Neural cell (in vitro differentiated cells): ENCODE results near the gene CCDC61. TPM values are rescaled to one million over a fixed set of nuclear protein-coding genes. Genes with fewer than 3 reads are reported as not detected.

Experiments
- H2AFZ ChIP-seq: fragments of 200-600, 300-800 bp; sonication (generic), shearing (Covaris generic); 2 replicates; pipeline ENCODE4 v1.6.0; 2014; ENCODE audit warnings: low read depth, mild to moderate bottlenecking, antibody characterized with exemption, low read length, moderate library complexity
- H3F3A ChIP-seq: fragments of 200-600 bp; shearing (Covaris generic); 2 replicates; pipeline ENCODE4 v1.6.1; 2016; ENCODE audit warnings: mild to moderate bottlenecking, moderate library complexity, mixed read lengths, antibody characterized with exemption, low read length; ENCODE audit not compliant: insufficient read depth, poor library complexity, severe bottlenecking
- H3K27ac ChIP-seq: fragments of 200-600, 300-800 bp; sonication (generic), shearing (Covaris generic); 2 replicates; pipeline ENCODE4 v1.5.1; 2014; ENCODE audit warnings: mild to moderate bottlenecking, low read length, moderate library complexity
- H3K27me3 ChIP-seq: fragments of 300-800, 200-600 bp; sonication (generic), shearing (Covaris generic); 2 replicates; pipeline ENCODE4 v1.6.0; 2014; ENCODE audit warnings: mild to moderate bottlenecking, low read depth, low read length, moderate library complexity; ENCODE audit not compliant: insufficient read depth
- H3K36me3 ChIP-seq: fragments of 300-800, 200-600 bp; sonication (generic), shearing (Covaris generic); 2 replicates; pipeline ENCODE4 v1.5.1; 2014; ENCODE audit warnings: mild to moderate bottlenecking, antibody characterized with exemption, low read length, moderate library complexity; ENCODE audit not compliant: insufficient read depth
- H3K4me2 ChIP-seq: fragments of 300-800, 200-600 bp; sonication (generic), shearing (Covaris generic); 2 replicates; pipeline ENCODE4 v1.6.0; 2014; ENCODE audit warnings: mild to moderate bottlenecking, low read length
- H3K4me3 ChIP-seq: fragments of 300-800, 200-600 bp; sonication (generic), shearing (Covaris generic); 2 replicates; pipeline ENCODE4 v1.5.1; 2014; ENCODE audit warnings: mild to moderate bottlenecking, low read length, moderate library complexity
- H3K79me2 ChIP-seq: fragments of 200-600 bp; shearing (Covaris generic); replicated peaks from 2 replicates; pipeline ENCODE4 v1.6.0; 2014; ENCODE audit warnings: mild to moderate bottlenecking, low read length, moderate library complexity; ENCODE audit not compliant: insufficient read depth
- H3K9ac ChIP-seq: fragments of 300-800, 200-600 bp; sonication (generic), shearing (Covaris generic); 2 replicates; pipeline ENCODE4 v1.6.1; 2016; ENCODE audit warnings: mild to moderate bottlenecking, low read length, mixed read lengths
- H3K9me2 ChIP-seq: fragments of 200-600 bp; shearing (Covaris generic); 2 replicates; pipeline ENCODE4 v1.6.1; 2016; ENCODE audit warnings: mild to moderate bottlenecking, low read length, mixed read lengths; ENCODE audit not compliant: insufficient read depth
- H3K9me3 ChIP-seq: fragments of 200-600, 300-800 bp; sonication (generic), shearing (Covaris generic); 2 replicates; pipeline ENCODE4 v1.6.1; 2016; ENCODE audit warnings: mild to moderate bottlenecking, mixed run types, low read length, moderate library complexity, mixed read lengths
- H4K20me1 ChIP-seq: fragments of 200-600 bp; shearing (Covaris generic); 2 replicates; pipeline ENCODE4 v1.6.1; 2016; ENCODE audit warnings: mild to moderate bottlenecking, mixed run types; ENCODE audit not compliant: insufficient read depth
- EP300 ChIP-seq: fragments of 450-650 bp; conservative IDR thresholded peaks from 2 replicates; pipeline ENCODE4 v1.6.1; 2014; ENCODE audit warnings: antibody characterized with exemption, mild to moderate bottlenecking, moderate library complexity; ENCODE audit not compliant: poor library complexity, severe bottlenecking
- MXI1 ChIP-seq: fragments of 450-650 bp; conservative IDR thresholded peaks from 2 replicates; pipeline ENCODE4 v1.6.1; 2014; ENCODE audit warnings: antibody characterized with exemption, mild to moderate bottlenecking; ENCODE audit not compliant: poor library complexity, severe bottlenecking
- POLR2AphosphoS5 ChIP-seq: IDR thresholded peaks from 2 replicates; pipeline ENCODE4 v1.6.1; 2012
- RAD21 ChIP-seq: fragments of 450-650 bp; conservative IDR thresholded peaks from 2 replicates; pipeline ENCODE4 v1.6.1; 2014; ENCODE audit warnings: antibody characterized with exemption, mild to moderate bottlenecking, moderate library complexity
- SMC3 ChIP-seq: fragments of 450-650 bp; conservative IDR thresholded peaks from 2 replicates; pipeline ENCODE4 v1.6.1; 2014; ENCODE audit warnings: antibody characterized with exemption, mild to moderate bottlenecking, moderate library complexity; ENCODE audit not compliant: poor library complexity
- TAF1 ChIP-seq: IDR thresholded peaks from 2 replicates; pipeline ENCODE4 v1.6.1; 2012; ENCODE audit warnings: low read depth
- polyA plus RNA-seq: library from polyadenylated mRNA; depleted of rRNA; stranded (reverse); fragments of >200 nt; gene quantifications from 2 replicates; pipeline ENCODE4 v1.2.3, GENCODE V29; 2014
- TF ChIP-seq, protein P1 (sequence below): IDR thresholded peaks from 2 replicates; pipeline ENCODE4 v1.6.1; 2012; ENCODE audit warnings: borderline replicate concordance
- TF ChIP-seq, protein P2 (sequence below): fragments of 450-650 bp; IDR thresholded peaks from 2 replicates; pipeline ENCODE4 v1.5.1; 2014; ENCODE audit warnings: antibody characterized with exemption, mild to moderate bottlenecking, moderate library complexity; ENCODE audit not compliant: poor library complexity, severe bottlenecking

Gene CCDC61
- polyA plus RNA-seq, 1 donor from 2014 or later: 0.82 TPM

DNA sequence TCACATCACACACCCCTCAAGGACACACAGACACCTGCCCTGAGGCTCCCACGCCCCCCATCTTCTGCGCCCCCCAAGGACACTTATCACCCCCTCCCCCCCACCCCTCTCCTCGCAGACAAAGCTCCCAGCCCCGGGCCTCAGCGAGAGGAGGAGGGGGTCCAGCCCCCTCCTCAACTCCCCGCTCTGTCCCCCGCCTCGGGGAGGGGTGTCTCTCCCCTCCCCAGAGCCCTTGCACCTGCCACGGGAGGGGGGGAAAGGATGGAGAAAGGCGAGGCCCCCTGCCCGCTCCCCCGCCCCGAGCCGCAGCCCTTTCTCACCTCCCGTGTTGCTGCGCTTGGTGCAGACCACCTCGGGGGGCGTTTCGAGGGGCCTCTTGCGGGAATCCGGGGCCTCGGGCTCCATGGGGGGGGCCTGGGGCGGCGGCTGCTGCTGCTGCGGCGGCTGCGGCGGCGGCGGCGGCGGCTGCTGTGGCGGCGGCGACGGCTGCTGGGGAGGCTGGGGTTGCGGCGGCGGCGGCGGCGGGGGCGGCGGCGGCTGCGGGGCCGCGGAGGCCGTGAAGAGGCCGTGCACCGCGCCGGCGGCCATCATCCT lies 22.2 kb upstream of the CCDC61 start:
- Histone ChIP-seq H3K27me3 (no peaks in the 10 kb centered on the region), H3K4me2 (peak overlapping the region; percentile 52), H2AFZ (no peak overlapping the region), H3K4me3 (peak overlapping the region; percentile 71), H3K27ac (peak overlapping the region; percentile 92), H4K20me1 (peaks cover 6% of the 10 kb centered on the region), H3K79me2 (peaks cover 66% of the 10 kb centered on the region), H3K9ac (peak overlapping the region; percentile 98), H3K9me3 (no peaks in the 10 kb centered on the region), H3F3A (no peaks in the 10 kb centered on the region), H3K9me2 (no peaks in the 10 kb centered on the region), H3K36me3 (no peaks in the 10 kb centered on the region)
- TF ChIP-seq, protein P1, sequence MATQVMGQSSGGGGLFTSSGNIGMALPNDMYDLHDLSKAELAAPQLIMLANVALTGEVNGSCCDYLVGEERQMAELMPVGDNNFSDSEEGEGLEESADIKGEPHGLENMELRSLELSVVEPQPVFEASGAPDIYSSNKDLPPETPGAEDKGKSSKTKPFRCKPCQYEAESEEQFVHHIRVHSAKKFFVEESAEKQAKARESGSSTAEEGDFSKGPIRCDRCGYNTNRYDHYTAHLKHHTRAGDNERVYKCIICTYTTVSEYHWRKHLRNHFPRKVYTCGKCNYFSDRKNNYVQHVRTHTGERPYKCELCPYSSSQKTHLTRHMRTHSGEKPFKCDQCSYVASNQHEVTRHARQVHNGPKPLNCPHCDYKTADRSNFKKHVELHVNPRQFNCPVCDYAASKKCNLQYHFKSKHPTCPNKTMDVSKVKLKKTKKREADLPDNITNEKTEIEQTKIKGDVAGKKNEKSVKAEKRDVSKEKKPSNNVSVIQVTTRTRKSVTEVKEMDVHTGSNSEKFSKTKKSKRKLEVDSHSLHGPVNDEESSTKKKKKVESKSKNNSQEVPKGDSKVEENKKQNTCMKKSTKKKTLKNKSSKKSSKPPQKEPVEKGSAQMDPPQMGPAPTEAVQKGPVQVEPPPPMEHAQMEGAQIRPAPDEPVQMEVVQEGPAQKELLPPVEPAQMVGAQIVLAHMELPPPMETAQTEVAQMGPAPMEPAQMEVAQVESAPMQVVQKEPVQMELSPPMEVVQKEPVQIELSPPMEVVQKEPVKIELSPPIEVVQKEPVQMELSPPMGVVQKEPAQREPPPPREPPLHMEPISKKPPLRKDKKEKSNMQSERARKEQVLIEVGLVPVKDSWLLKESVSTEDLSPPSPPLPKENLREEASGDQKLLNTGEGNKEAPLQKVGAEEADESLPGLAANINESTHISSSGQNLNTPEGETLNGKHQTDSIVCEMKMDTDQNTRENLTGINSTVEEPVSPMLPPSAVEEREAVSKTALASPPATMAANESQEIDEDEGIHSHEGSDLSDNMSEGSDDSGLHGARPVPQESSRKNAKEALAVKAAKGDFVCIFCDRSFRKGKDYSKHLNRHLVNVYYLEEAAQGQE: no peak
- TF ChIP-seq POLR2AphosphoS5: no peak
- TF ChIP-seq TAF1: no peak

DNA sequence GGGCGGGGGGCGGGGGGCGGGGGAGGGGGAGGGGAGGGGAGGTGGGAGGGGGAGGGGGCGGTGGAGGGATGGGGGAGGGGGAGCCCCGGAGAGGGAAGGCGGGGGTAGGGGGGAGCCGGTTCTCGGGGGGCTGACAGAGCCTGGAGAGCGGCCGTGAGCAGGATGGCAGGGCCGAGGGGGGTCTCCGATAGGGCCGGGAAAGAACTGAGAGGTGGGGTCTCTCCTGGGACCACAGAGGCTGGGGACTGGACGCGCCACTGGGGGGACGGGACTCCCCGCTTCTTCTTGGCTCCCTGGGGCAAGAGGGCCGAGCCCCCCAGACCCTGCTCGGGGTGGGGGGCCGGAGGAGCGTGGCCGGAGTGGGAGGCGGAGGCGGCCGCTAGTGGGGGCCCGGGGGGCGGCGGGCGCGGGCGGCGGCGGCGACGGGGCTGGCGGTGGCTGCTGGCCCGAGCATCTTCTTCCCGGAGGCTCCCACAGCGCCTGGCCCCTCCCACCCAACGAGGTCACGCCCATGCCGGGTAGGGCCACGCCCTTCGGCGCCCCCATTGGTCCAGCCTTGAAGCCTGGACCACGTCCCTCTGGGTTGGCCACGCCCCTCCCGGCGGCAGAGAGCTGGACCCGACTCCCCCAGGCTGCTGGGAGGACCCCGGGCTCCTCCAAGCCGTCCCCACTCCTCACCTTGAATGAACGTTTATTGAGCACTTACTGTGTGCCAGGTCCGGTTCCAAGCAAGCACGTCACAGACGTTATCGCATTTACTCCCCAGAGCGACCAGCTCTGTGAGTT lies 21.5 kb upstream of the CCDC61 start, which contains the start of gene NOVA2:
TSS of gene NOVA2 (minus strand) at position 313 of the 786 bp plus-strand sequence. CDS start 514 bp downstream, outside the sequence.
- Histone ChIP-seq H3K27ac (peak within 1 kb of the TSS; percentile 98), H3K9ac (peak within 1 kb of the TSS; percentile 98), H3K79me2 (peaks cover 59% of the 10 kb centered on the region), H2AFZ (no peak within 1 kb of the TSS), H4K20me1 (peaks cover 6% of the 10 kb centered on the region), H3K4me2 (peak within 1 kb of the TSS; percentile 96), H3K27me3 (no peaks in the 10 kb centered on the region), H3F3A (no peaks in the 10 kb centered on the region), H3K9me2 (no peaks in the 10 kb centered on the region), H3K36me3 (no peaks in the 10 kb centered on the region), H3K9me3 (no peaks in the 10 kb centered on the region), H3K4me3 (peak within 1 kb of the TSS; percentile 71)
- TF ChIP-seq POLR2AphosphoS5 (peak; percentile 89), TAF1 (peak; percentile 87), MXI1 (peak; percentile 44), SMC3 (peak; percentile 37), EP300 (no peak), RAD21 (peak; percentile 24)
- TF ChIP-seq, protein P2, sequence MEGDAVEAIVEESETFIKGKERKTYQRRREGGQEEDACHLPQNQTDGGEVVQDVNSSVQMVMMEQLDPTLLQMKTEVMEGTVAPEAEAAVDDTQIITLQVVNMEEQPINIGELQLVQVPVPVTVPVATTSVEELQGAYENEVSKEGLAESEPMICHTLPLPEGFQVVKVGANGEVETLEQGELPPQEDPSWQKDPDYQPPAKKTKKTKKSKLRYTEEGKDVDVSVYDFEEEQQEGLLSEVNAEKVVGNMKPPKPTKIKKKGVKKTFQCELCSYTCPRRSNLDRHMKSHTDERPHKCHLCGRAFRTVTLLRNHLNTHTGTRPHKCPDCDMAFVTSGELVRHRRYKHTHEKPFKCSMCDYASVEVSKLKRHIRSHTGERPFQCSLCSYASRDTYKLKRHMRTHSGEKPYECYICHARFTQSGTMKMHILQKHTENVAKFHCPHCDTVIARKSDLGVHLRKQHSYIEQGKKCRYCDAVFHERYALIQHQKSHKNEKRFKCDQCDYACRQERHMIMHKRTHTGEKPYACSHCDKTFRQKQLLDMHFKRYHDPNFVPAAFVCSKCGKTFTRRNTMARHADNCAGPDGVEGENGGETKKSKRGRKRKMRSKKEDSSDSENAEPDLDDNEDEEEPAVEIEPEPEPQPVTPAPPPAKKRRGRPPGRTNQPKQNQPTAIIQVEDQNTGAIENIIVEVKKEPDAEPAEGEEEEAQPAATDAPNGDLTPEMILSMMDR: no peak
- TF ChIP-seq, protein P1: peak; percentile 41
